Measurements from ENCODE around the gene LRP4.

LRP4 gene

DNA sequence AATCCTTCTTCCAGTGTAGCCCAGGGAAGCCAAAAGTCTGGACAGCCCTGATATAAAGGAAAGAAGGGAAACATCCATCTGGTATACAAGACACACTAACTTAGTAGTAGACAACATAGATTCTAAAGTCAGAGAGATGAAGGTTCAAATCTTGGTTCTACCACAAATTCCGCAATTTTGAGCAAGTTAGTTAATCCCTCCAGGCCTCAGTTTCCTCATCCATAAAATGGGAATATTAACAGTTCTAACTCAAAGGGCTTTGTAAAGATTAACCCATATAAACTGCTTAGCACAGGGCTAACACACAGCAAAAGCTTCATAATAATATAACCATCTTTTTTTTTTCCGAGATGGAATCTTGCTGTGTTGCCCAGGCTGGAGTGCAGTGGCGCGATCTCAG is 10.7 kb downstream of the LRP4 start:
- no peak for DNase-seq
- no peaks in the 10 kb centered on the region for H4K20me1 ChIP-seq (ENCODE audit: insufficient read depth, low read length)
- H3K27me3 ChIP-seq (replicated peaks; ENCODE audit: insufficient read depth, low read length): no peaks in the 10 kb centered on the region
- TF ChIP-seq EZH2phosphoT487 (IDR thresholded peaks at IDR 0.05; ENCODE audit: low read length) (no peak), EZH2 (optimal IDR thresholded peaks at IDR 0.05; ENCODE audit: low read depth, low read length) (no peak)
- TF ChIP-seq, protein P1, sequence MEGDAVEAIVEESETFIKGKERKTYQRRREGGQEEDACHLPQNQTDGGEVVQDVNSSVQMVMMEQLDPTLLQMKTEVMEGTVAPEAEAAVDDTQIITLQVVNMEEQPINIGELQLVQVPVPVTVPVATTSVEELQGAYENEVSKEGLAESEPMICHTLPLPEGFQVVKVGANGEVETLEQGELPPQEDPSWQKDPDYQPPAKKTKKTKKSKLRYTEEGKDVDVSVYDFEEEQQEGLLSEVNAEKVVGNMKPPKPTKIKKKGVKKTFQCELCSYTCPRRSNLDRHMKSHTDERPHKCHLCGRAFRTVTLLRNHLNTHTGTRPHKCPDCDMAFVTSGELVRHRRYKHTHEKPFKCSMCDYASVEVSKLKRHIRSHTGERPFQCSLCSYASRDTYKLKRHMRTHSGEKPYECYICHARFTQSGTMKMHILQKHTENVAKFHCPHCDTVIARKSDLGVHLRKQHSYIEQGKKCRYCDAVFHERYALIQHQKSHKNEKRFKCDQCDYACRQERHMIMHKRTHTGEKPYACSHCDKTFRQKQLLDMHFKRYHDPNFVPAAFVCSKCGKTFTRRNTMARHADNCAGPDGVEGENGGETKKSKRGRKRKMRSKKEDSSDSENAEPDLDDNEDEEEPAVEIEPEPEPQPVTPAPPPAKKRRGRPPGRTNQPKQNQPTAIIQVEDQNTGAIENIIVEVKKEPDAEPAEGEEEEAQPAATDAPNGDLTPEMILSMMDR (IDR thresholded peaks at IDR 0.05; ENCODE audit: low read length): no peak
- H3K4me1 ChIP-seq (ENCODE audit: low read length): no peaks in the 10 kb centered on the region
- no peak overlapping the region for H3K4me2 ChIP-seq (ENCODE audit: low read depth, low read length)
- no peaks in the 10 kb centered on the region for H3K9me3 ChIP-seq (replicated peaks; ENCODE audit: insufficient read depth, low read length)
- no peaks in the 10 kb centered on the region for H3K36me3 ChIP-seq (replicated peaks; ENCODE audit: insufficient read depth, low read length)
- no peaks in the 10 kb centered on the region for H3K79me2 ChIP-seq (ENCODE audit: low read length)
- H2AFZ ChIP-seq (ENCODE audit: low read length): no peak overlapping the region
- H3F3A ChIP-seq (ENCODE audit: insufficient read depth, low read length): no peaks in the 10 kb centered on the region
- no peak overlapping the region for H3K4me3 ChIP-seq (ENCODE audit: low read length)
- no peaks in the 10 kb centered on the region for H3K9me2 ChIP-seq (replicated peaks; ENCODE audit: insufficient read depth, low read length)
- H3K27ac ChIP-seq (ENCODE audit: low read length): no peak overlapping the region
- H3K9ac ChIP-seq (ENCODE audit: low read length): no peak overlapping the region

DNA sequence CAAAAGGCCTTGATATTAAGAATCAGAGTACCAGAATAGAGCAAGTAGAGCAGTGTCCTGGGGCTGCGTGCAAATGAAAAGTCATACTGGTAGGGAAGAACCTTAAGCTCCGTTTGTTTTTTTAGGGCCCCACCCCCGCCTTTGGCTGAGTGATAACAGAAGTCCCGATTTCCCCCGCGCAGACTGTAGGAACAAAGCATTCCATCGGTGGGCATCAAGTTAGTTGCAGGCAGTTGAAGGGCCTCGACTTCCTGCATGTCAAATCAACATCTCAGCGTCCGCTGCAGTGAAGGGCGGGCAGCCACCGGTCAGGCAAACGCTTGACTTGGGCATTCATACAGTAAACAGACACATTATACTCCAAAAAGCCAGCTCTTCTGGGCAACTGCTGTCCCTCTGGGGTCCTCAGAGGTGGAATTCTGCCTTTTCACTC is 11.7 kb downstream of the LRP4 start:
- Histone ChIP-seq H3K27me3 (replicated peaks; ENCODE audit: insufficient read depth, low read length) (no peaks in the 10 kb centered on the region), H3K36me3 (replicated peaks; ENCODE audit: insufficient read depth, low read length) (no peaks in the 10 kb centered on the region), H3K4me2 (ENCODE audit: low read depth, low read length) (no peak overlapping the region), H3K4me1 (ENCODE audit: low read length) (no peaks in the 10 kb centered on the region), H3F3A (ENCODE audit: insufficient read depth, low read length) (no peaks in the 10 kb centered on the region), H3K4me3 (ENCODE audit: low read length) (no peak overlapping the region), H3K9me2 (replicated peaks; ENCODE audit: insufficient read depth, low read length) (no peaks in the 10 kb centered on the region), H2AFZ (ENCODE audit: low read length) (no peak overlapping the region), H3K79me2 (ENCODE audit: low read length) (no peaks in the 10 kb centered on the region), H4K20me1 (ENCODE audit: insufficient read depth, low read length) (no peaks in the 10 kb centered on the region), H3K9me3 (replicated peaks; ENCODE audit: insufficient read depth, low read length) (no peaks in the 10 kb centered on the region), H3K9ac (ENCODE audit: low read length) (no peak overlapping the region), H3K27ac (ENCODE audit: low read length) (no peak overlapping the region)
- TF ChIP-seq EZH2phosphoT487 (IDR thresholded peaks at IDR 0.05; ENCODE audit: low read length): no peak
- TF ChIP-seq EZH2 (optimal IDR thresholded peaks at IDR 0.05; ENCODE audit: low read depth, low read length): no peak
- TF ChIP-seq, protein P1 (IDR thresholded peaks at IDR 0.05; ENCODE audit: low read length): no peak
- DNase-seq: no peak

DNA sequence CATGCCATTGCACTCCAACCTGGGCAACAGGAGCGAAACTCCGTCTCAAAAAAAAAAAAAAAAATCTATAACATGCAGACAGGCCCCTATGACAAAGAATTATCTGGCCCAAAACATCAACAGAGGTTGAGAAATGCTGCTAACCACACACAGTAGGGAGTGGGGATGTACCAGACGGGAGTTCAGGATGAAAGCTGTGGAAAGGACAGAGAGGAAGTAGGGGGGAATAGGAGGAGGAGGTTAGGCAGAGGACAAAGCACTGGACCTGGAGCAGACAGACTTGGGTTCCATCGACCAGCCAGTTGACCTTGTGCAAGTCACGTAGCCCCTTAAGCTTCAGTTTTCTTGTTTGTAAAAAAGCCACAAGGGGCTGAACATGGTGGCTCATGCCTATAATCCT is 12.5 kb downstream of the LRP4 start:
- H3K79me2 ChIP-seq (ENCODE audit: low read length): no peaks in the 10 kb centered on the region
- H3K4me2 ChIP-seq (ENCODE audit: low read depth, low read length): no peak overlapping the region
- H3F3A ChIP-seq (ENCODE audit: insufficient read depth, low read length): no peaks in the 10 kb centered on the region
- H3K9me3 ChIP-seq (replicated peaks; ENCODE audit: insufficient read depth, low read length): no peaks in the 10 kb centered on the region
- no peaks in the 10 kb centered on the region for H3K9me2 ChIP-seq (replicated peaks; ENCODE audit: insufficient read depth, low read length)
- no peak for DNase-seq
- H3K27ac ChIP-seq (ENCODE audit: low read length): no peak overlapping the region
- TF ChIP-seq EZH2 (optimal IDR thresholded peaks at IDR 0.05; ENCODE audit: low read depth, low read length) (no peak), EZH2phosphoT487 (IDR thresholded peaks at IDR 0.05; ENCODE audit: low read length) (no peak)
- TF ChIP-seq, protein P1 (IDR thresholded peaks at IDR 0.05; ENCODE audit: low read length): no peak
- H3K36me3 ChIP-seq (replicated peaks; ENCODE audit: insufficient read depth, low read length): no peaks in the 10 kb centered on the region
- no peaks in the 10 kb centered on the region for H3K27me3 ChIP-seq (replicated peaks; ENCODE audit: insufficient read depth, low read length)
- no peak overlapping the region for H3K9ac ChIP-seq (ENCODE audit: low read length)
- H3K4me1 ChIP-seq (ENCODE audit: low read length): no peaks in the 10 kb centered on the region
- H3K4me3 ChIP-seq (ENCODE audit: low read length): no peak overlapping the region
- H2AFZ ChIP-seq (ENCODE audit: low read length): no peak overlapping the region
- no peaks in the 10 kb centered on the region for H4K20me1 ChIP-seq (ENCODE audit: insufficient read depth, low read length)
